GM13976 (cell line): ENCODE measurements around the gene SLIT1.
"Not testable (repeated sequence)": the region's sequence is repeated elsewhere in the genome, so short reads cannot be mapped to it uniquely, and the experiment has no call there.

Experiments
- DNase-seq: peaks from one replicate; pipeline ENCODE4 v3.0.0; 2012; ENCODE audit warnings: low spot score
- in situ Hi-C: fragments of 300-500 bp; cut with MboI; formaldehyde crosslinking; loops from one replicate; pipeline ENCODE4 v1.12.0; 2022; ENCODE audit warnings: low sequenced_read_pairs, mixed read lengths, inconsistent platforms; ENCODE audit not compliant: unreplicated experiment
- TF ChIP-seq, protein P1 (sequence below): IDR thresholded peaks from 2 replicates; pipeline ENCODE4 v1.5.1; 2012; ENCODE audit warnings: borderline replicate concordance, mild to moderate bottlenecking; ENCODE audit not compliant: insufficient read depth; ENCODE audit errors: extremely low read depth, missing control alignments, control extremely low read depth

Gene SLIT1

DNA sequence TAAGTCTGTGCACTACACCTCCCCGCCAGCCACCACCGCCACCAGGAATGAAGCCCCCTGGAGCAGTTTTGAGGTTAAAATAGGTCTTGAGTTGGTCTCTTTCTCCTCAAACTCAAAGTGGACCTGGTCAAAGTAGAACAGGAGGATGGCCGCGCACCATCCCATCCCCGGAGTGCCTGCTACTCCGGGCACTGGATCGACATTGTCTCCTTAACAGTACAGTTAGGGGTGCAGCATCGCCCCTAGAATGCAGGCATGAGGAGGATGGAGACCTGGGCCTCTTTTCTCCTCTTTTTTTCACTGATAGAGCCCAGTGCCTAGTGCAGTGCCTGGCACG, 145.5 kb downstream of the SLIT1 start:
- no peak for DNase-seq
- TF ChIP-seq, protein P1, sequence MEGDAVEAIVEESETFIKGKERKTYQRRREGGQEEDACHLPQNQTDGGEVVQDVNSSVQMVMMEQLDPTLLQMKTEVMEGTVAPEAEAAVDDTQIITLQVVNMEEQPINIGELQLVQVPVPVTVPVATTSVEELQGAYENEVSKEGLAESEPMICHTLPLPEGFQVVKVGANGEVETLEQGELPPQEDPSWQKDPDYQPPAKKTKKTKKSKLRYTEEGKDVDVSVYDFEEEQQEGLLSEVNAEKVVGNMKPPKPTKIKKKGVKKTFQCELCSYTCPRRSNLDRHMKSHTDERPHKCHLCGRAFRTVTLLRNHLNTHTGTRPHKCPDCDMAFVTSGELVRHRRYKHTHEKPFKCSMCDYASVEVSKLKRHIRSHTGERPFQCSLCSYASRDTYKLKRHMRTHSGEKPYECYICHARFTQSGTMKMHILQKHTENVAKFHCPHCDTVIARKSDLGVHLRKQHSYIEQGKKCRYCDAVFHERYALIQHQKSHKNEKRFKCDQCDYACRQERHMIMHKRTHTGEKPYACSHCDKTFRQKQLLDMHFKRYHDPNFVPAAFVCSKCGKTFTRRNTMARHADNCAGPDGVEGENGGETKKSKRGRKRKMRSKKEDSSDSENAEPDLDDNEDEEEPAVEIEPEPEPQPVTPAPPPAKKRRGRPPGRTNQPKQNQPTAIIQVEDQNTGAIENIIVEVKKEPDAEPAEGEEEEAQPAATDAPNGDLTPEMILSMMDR = no peak
- in situ Hi-C loops = no loop called here

DNA sequence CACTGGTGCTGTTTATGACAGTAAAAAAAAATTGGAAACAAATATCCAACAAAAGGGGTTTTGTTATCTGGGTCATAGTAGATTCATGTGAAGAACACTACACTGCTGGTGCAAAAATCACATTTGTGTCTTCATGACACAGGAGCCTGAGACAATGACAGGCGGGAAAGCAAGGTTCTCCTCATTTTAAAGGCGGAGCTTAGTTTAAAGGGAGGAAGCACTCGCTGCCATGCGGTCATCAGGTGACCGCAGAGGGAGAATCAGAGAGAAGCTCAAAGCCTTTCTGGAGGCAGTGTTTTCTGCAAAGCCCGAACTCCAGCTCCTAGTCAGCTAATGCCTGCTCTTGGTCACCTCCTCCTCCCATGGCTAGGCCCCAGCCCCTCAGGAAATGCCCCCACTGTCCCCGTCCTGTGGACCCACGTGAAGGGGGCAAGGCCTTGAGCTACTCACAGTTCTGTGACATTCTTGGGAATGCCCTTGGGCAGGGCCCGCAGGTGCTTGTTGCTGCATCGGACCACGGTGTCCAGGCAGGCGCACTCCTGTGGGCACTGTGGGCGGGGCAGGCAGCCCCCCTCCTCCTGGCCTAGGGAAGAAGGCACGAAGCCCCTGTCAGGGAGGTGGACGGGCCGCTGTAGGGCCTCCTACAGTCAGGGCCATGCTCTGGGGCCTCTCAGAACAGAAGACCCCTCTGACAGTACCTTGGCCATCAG, 146.1 kb downstream of the SLIT1 start:
- in situ Hi-C loops = no loop called here
- DNase-seq = no peak
- TF ChIP-seq, protein P1 = no peak

DNA sequence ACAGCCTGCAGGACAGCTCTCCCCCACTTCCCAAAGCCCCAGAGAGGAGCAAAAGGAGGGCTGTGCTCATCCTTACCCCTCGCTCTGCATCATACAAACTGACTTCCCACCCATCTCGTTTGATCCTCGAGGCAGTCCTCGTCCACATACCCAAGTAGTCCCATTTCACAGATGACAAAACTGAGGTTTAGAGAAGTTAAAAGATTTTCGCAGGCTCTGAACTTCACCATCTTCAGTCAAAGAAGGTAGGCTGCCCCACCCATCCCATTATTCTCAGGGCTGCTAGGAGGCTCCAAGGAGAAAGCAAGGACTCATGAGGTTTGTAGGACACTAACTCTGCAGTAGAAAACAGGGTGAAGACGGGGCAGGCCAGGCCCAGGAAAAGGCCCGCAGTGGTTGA, 147.1 kb downstream of the SLIT1 start:
- TF ChIP-seq, protein P1 = no peak
- in situ Hi-C loops = no loop called here
- DNase-seq = no peak

DNA sequence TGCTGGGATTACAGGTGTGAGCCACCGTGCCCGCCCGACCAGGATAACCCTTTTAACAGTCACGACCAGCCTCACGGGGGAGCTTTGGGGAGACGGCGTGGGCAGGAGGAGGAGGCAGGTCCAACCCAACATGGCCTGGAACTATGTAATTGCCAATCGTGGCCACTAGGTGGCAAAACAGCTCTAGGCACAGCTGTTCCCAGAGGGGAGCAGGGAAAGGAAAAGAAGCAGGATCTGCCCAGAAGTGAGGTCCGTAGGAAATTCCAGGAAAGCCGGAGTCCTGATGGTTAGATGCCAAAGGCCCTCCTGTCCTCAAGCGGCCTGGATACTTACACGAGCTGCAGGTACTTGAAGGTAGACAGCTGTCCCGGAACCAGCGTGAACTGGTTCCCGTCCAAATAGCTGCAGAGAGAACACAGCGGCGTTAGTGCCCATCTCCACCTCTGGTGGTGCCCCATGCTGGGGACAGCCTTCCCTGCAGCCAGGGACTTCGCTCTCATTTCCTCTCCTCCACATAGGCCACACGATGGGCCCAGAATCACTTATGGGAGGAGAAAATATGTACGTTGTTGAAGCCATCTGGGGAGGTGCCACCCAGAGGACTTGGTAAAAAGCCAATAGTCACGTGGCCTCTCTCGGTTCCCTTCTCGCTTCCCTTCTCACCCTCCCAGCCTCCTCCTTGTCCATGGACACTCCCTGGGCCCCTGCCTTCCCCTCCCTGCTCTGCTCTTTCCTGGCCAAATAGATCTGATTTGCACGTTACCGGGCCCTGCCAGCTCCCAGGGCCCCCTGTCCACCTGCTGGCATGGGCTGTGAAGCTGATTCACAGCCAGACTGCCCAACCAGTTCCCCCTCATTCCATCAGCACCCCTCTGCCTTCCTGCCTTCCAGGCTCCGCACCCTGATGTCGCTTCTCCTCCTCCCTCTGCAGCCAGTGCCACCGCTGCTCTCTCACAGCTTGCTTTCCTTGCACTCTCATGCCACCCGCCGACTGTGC, 148.1 kb downstream of the SLIT1 start:
- TF ChIP-seq, protein P1 = peak; percentile 89
- DNase-seq = peak; percentile 86
- in situ Hi-C loops = no loop called here

DNA sequence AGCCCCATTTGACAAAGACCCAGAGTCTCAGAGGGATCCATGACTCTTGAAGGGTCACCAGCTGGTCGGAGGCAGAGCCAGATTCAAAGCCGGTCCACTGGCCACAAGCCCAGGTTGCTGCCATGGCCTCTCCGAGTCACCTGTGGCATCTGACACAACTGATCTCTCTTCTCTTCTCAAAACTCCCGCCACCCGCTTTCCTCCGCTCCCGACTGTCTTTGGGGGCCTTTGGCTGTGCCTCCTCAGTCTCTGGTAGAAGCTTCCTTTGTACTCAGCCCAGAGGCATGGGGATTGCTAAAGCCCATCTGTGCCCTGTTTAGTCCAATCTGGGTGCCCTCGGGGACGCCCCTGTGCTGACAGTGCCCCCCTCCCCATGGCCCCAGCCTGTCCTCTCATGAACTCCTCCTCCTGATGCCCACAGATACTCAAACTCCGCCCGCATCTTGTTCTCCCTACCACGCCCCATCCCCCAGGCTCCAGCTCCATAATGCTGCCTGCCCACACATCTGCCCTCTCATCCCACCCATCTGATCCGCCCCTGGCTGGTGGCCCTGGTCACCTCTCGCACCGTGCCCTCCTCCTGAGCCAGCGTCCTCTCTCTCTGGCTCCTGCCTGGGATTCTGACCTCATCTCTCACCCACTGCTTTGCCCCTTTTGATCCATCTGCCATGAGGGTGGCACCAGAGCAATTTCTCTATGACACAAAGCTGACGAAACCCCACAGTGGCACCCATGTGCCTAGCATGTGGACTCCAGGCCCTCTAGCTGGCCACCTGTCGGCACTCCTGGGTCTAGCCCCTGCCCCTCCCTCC, 150.6 kb downstream of the SLIT1 start:
- in situ Hi-C loops = no loop called here
- DNase-seq = no peak
- TF ChIP-seq, protein P1 = no peak

DNA sequence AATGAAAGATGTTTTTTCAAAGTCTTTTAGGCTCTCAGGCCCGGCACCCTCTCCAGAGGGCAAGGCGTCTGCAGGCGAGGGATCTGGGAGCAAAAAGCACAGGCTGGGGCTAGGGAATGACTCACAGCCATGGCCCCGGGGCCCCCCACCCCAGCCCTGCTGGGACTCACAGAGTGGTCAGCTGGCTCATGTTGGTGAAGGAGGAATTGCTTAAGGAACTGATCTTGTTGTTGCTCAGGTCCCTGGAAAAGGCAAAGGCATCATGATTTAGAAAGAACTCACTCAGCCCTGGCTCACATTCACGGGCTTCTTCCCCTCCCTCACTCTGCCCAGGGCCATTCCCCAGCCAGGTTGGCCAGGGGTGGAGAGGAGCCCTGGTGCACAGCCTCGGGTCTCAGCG, 151.5 kb downstream of the SLIT1 start:
- in situ Hi-C loops = no loop called here
- no peak for DNase-seq
- TF ChIP-seq, protein P1 = no peak

DNA sequence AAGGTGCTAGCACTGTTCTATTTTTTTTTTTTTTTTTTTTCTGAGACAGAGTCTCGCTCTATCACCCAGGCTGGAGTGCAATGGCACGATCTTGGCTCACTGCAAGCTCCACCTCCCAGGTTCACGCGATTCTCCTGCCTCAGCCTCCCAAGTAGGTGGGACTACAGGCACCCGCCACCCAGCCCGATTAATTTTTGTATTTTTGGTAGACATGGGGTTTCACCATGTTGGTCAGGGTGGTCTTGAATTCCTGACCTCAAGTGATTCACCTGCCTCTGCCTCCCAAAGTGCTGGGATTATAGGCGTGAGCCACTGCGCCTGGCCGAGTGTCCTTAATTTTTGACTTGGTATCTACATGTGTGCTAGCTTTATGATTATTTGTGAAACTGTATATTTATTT, 151.9 kb downstream of the SLIT1 start:
- DNase-seq, in situ Hi-C loops: not testable (repeated sequence)
